H1 (cell line): ENCODE measurements around the gene BABAM2. TPM values are rescaled to one million over a fixed set of nuclear protein-coding genes. Genes with fewer than 3 reads are reported as not detected.

ENCODE experiments used
- CTCF ChIA-PET: fragments of 300-600 bp; sonication (Branson Sonifier 250); formaldehyde crosslinking; loops from one replicate; lab custom pipeline; 2021; ENCODE audit not compliant: partially characterized antibody; lab: Charles Lee
- POLR2A ChIA-PET: fragments of 300-600 bp; sonication (Branson Sonifier 250); formaldehyde crosslinking; loops from one replicate; lab custom pipeline; 2021; ENCODE audit warnings: inconsistent platforms; ENCODE audit not compliant: partially characterized antibody; lab: Charles Lee
- DNase-seq, 2 experiments: peaks; one replicate each; pipeline versions ENCODE4 v3.0.0 to v3.0.0-alpha.2; 2010 to 2022; ENCODE audit warnings: low spot score in 2 of 2, low read depth in 1 of 2, mixed read lengths in 1 of 2
- FAIRE-seq: peaks from 2 replicates; lab custom pipeline; 2011; peaks lifted over from hg19 to GRCh38; lab: Jason Lieb, UNC
- H2AFZ ChIP-seq: 2 replicates; pipeline ENCODE4 v1.8.1; 2012; ENCODE audit warnings: low read length, inconsistent platforms
- H2AK5ac ChIP-seq: 2 replicates; pipeline ENCODE4 v1.6.1; 2013; ENCODE audit warnings: low read depth, low read length
- H2BK120ac ChIP-seq: replicated peaks from 2 replicates; pipeline ENCODE3; 2013; ENCODE audit warnings: low read depth, low read length, inconsistent platforms
- H2BK12ac ChIP-seq: 2 replicates; pipeline ENCODE4 v1.6.1; 2013; ENCODE audit warnings: low read depth, low read length
- H2BK15ac ChIP-seq: 2 replicates; pipeline ENCODE4 v1.6.1; 2013; ENCODE audit warnings: low read length
- H2BK20ac ChIP-seq: 2 replicates; pipeline ENCODE4 v1.6.1; 2013; ENCODE audit warnings: low read length
- H2BK5ac ChIP-seq: 2 replicates; pipeline ENCODE4 v1.6.1; 2013; ENCODE audit warnings: low read depth, low read length
- H3K14ac ChIP-seq: 2 replicates; pipeline ENCODE4 v1.6.1; 2013; ENCODE audit warnings: inconsistent platforms; ENCODE audit not compliant: insufficient read length
- H3K18ac ChIP-seq: 2 replicates; pipeline ENCODE4 v1.6.1; 2013; ENCODE audit warnings: low read length; ENCODE audit errors: extremely low read depth
- H3K23ac ChIP-seq: 2 replicates; pipeline ENCODE4 v1.6.1; 2013; ENCODE audit warnings: inconsistent platforms; ENCODE audit not compliant: insufficient read length
- H3K23me2 ChIP-seq: 2 replicates; pipeline ENCODE4 v1.6.1; 2013; ENCODE audit warnings: low read depth, low read length
- H3K27ac ChIP-seq: 2 replicates; pipeline ENCODE4 v1.6.1; 2011; ENCODE audit warnings: low read depth, low read length, inconsistent platforms
- H3K27me3 ChIP-seq, 4 experiments: replicated peaks in 1 of 4; 1 replicate in 1 of 4; 2 replicates in 3 of 4; pipeline versions ENCODE4 v1.6.1 to v1.8.1; 2011 to 2013; ENCODE audit warnings: low read length in 3 of 4, mild to moderate bottlenecking in 3 of 4, inconsistent platforms in 2 of 4, mixed read lengths in 2 of 4, moderate library complexity in 1 of 4; ENCODE audit not compliant: control insufficient read depth in 3 of 4, insufficient read depth in 3 of 4; ENCODE audit errors: extremely low read depth in 1 of 4
- H3K36me3 ChIP-seq, 4 experiments: 2 replicates each; pipeline versions ENCODE4 v1.6.1 to v1.8.1; 2011 to 2013; ENCODE audit warnings: mild to moderate bottlenecking in 4 of 4, low read length in 3 of 4, moderate library complexity in 2 of 4, control low read depth in 1 of 4, inconsistent platforms in 1 of 4; ENCODE audit not compliant: insufficient read depth in 4 of 4, control insufficient read depth in 2 of 4
- H3K4ac ChIP-seq: replicated peaks from 2 replicates; pipeline ENCODE3; 2013; ENCODE audit warnings: low read length, low read depth, mixed read lengths, inconsistent platforms; ENCODE audit not compliant: insufficient read length
- H3K4me1 ChIP-seq, 4 experiments: replicated peaks in 1 of 4; 1 replicate in 1 of 4; 2 replicates in 3 of 4; pipeline versions ENCODE4 v1.6.1 to v1.8.1; 2011 to 2013; ENCODE audit warnings: low read length in 3 of 4, inconsistent platforms in 2 of 4, mixed read lengths in 1 of 4; ENCODE audit not compliant: insufficient read depth in 4 of 4, control insufficient read depth in 3 of 4
- H3K4me2 ChIP-seq, 2 experiments: 2 replicates each; pipeline versions ENCODE4 v1.6.1 to v1.8.1; 2011 to 2013; ENCODE audit warnings: low read depth in 2 of 2, low read length in 2 of 2, control low read depth in 1 of 2, inconsistent platforms in 1 of 2, mild to moderate bottlenecking in 1 of 2; ENCODE audit not compliant: insufficient read depth in 1 of 2
- H3K4me3 ChIP-seq, 4 experiments: fragments of 200-600, 300-600 bp in 1 of 4; sonication (generic), shearing (Covaris generic), sonication (Bioruptor Twin) in 1 of 4; 2 replicates each; pipeline versions ENCODE4 v1.5.1 to v1.8.1; 2011 to 2016; ENCODE audit warnings: low read length in 4 of 4, low read depth in 3 of 4, control low read depth in 2 of 4, inconsistent platforms in 2 of 4, mild to moderate bottlenecking in 2 of 4, mixed read lengths in 1 of 4, moderate library complexity in 1 of 4; ENCODE audit not compliant: insufficient read depth in 2 of 4; ENCODE audit errors: extremely low read depth in 1 of 4
- H3K56ac ChIP-seq: replicated peaks from 2 replicates; pipeline ENCODE3; 2013; ENCODE audit warnings: low read depth, mild to moderate bottlenecking, mixed read lengths, low read length, inconsistent platforms; ENCODE audit not compliant: insufficient read length
- H3K79me1 ChIP-seq: 2 replicates; pipeline ENCODE4 v1.6.1; 2013; ENCODE audit warnings: low read depth, low read length, control low read depth
- H3K79me2 ChIP-seq, 2 experiments: 2 replicates each; pipeline versions ENCODE4 v1.6.1 to v1.8.1; 2012 to 2013; ENCODE audit warnings: low read length in 2 of 2, mild to moderate bottlenecking in 2 of 2, inconsistent platforms in 1 of 2; ENCODE audit not compliant: insufficient read depth in 2 of 2, control insufficient read depth in 1 of 2
- H3K9ac ChIP-seq, 4 experiments: replicated peaks in 1 of 4; 1 replicate in 1 of 4; 2 replicates in 3 of 4; pipeline versions ENCODE4 v1.6.1 to v1.8.1; 2011 to 2013; ENCODE audit warnings: low read depth in 3 of 4, low read length in 3 of 4, control low read depth in 2 of 4, mild to moderate bottlenecking in 2 of 4, moderate library complexity in 2 of 4, inconsistent platforms in 1 of 4; ENCODE audit errors: extremely low read depth in 1 of 4
- H3K9me3 ChIP-seq, 2 experiments: 2 replicates each; pipeline versions ENCODE4 v1.6.1 to v1.8.1; 2012 to 2013; ENCODE audit warnings: mild to moderate bottlenecking in 2 of 2, moderate library complexity in 2 of 2, control low read depth in 1 of 2, inconsistent platforms in 1 of 2, low read depth in 1 of 2, low read length in 1 of 2, mixed read lengths in 1 of 2; ENCODE audit not compliant: insufficient read depth in 2 of 2
- H4K20me1 ChIP-seq, 2 experiments: replicated peaks in 1 of 2; 2 replicates each; pipeline versions ENCODE3 to v1.8.1; 2011 to 2013; ENCODE audit warnings: inconsistent platforms in 2 of 2, low read length in 2 of 2, mild to moderate bottlenecking in 1 of 2; ENCODE audit not compliant: insufficient read depth in 2 of 2, control insufficient read depth in 1 of 2
- H4K5ac ChIP-seq: 2 replicates; pipeline ENCODE4 v1.6.1; 2013; ENCODE audit warnings: low read length, low read depth, mixed read lengths, inconsistent platforms; ENCODE audit not compliant: insufficient read length
- H4K8ac ChIP-seq: 2 replicates; pipeline ENCODE4 v1.8.0; 2013; ENCODE audit warnings: mild to moderate bottlenecking, moderate library complexity, low read length, inconsistent platforms; ENCODE audit not compliant: insufficient read depth; ENCODE audit errors: extremely low read depth
- H4K91ac ChIP-seq: replicated peaks from 2 replicates; pipeline ENCODE3; 2013; ENCODE audit warnings: low read length, mixed read lengths, inconsistent platforms; ENCODE audit not compliant: insufficient read length
- BCL11A ChIP-seq, 2 experiments: IDR thresholded peaks; one replicate each; pipeline ENCODE4 v1.6.1; 2011; ENCODE audit warnings: low read depth in 2 of 2, low read length in 2 of 2, mild to moderate bottlenecking in 2 of 2
- CHD2 ChIP-seq: IDR thresholded peaks from 2 replicates; pipeline ENCODE4 v1.6.1; 2012; ENCODE audit warnings: low read length, improper control_type of control experiment
- EP300 ChIP-seq, 2 experiments: IDR thresholded peaks; 1 replicate in 1 of 2; 2 replicates in 1 of 2; pipeline ENCODE4 v1.6.1; 2011 to 2012; ENCODE audit warnings: low read depth in 2 of 2, low read length in 2 of 2, mild to moderate bottlenecking in 2 of 2, borderline replicate concordance in 1 of 2, inconsistent platforms in 1 of 2, moderate library complexity in 1 of 2
- GABPA ChIP-seq: IDR thresholded peaks from 2 replicates; pipeline ENCODE4 v1.6.1; 2011; ENCODE audit warnings: mild to moderate bottlenecking, low read length, moderate library complexity, borderline replicate concordance; ENCODE audit not compliant: insufficient read depth
- NANOG ChIP-seq: IDR thresholded peaks from 2 replicates; pipeline ENCODE4 v1.6.1; 2011; ENCODE audit warnings: low read length, low read depth, mild to moderate bottlenecking, inconsistent platforms; ENCODE audit not compliant: insufficient read depth, poor library complexity, severe bottlenecking
- NRF1 ChIP-seq: IDR thresholded peaks from 2 replicates; pipeline ENCODE4 v1.6.1; 2011; ENCODE audit warnings: mild to moderate bottlenecking, low read depth, low read length, improper control_type of control experiment
- POLR2AphosphoS5 ChIP-seq: IDR thresholded peaks from 2 replicates; pipeline ENCODE4 v1.6.1; 2011; ENCODE audit warnings: low read depth, low read length
- WGBS, 2 experiments: shearing (Covaris generic) in 1 of 2; methylation state at CpG; one replicate each; pipeline versions ENCODE4 v1.1.6 to v1.1.7; 2013 to 2015; ENCODE audit warnings: low lambda C conversion rate in 2 of 2, mixed read lengths in 2 of 2, inconsistent platforms in 1 of 2, low coverage in 1 of 2, missing lambda C conversion rate in 1 of 2; ENCODE audit not compliant: insufficient replicate concordance in 2 of 2, insufficient coverage in 1 of 2, insufficient read length in 1 of 2; ENCODE audit errors: extremely low coverage in 1 of 2, missing lambda C conversion rate in 1 of 2; 5-methylcytosine and 5-hydroxymethylcytosine counted together
- polyA plus RNA-seq, 7 experiments: library from polyadenylated mRNA; depleted of rRNA in 3 of 7; stranded (reverse) in 5 of 7; unstranded in 2 of 7; fragments of >200 nt in 5 of 7; fragments of 200-250 nt in 2 of 7; gene quantifications; 1 replicate in 5 of 7; 2 replicates in 1 of 7; 4 replicates in 1 of 7; pipeline versions ENCODE4 v1.2.1 to v1.2.3, GENCODE V29; 2011 to 2013; ENCODE audit warnings: missing spikeins in 2 of 7, mixed read lengths in 2 of 7
- total RNA-seq: library from RNA; stranded (reverse); fragmentation: NEBNext Ultra II Directional; extraction: Animal tissue kit (Norgen Biotek cat#: 25700); gene quantifications from 2 replicates; pipeline ENCODE4 v1.2.1, GENCODE V29; 2021
- TF ChIP-seq, protein P1 (sequence below), 3 experiments: IDR thresholded peaks; 1 replicate in 2 of 3; 2 replicates in 1 of 3; pipeline versions ENCODE4 v1.5.1 to v1.6.1; 2011; ENCODE audit warnings: low read length in 3 of 3, mild to moderate bottlenecking in 3 of 3, inconsistent platforms in 2 of 3, low read depth in 1 of 3, moderate library complexity in 1 of 3; ENCODE audit not compliant: insufficient read depth in 1 of 3; ENCODE audit errors: control extremely low read depth in 1 of 3
- TF ChIP-seq, protein P2 (sequence below): IDR thresholded peaks from 2 replicates; pipeline ENCODE4 v1.6.1; 2012; ENCODE audit warnings: inconsistent platforms

Gene BABAM2
- total and polyA plus RNA-seq, 2 of the 8 experiments (the other 6 are each of a cell fraction or from before 2014, with no cell fraction given) = 15.8 to 20.9 TPM

- peak overlapping the region; percentile 38 for H4K5ac ChIP-seq
- no peaks in the 10 kb centered on the region for H3K79me2 ChIP-seq
- ChIA-PET CTCF (interaction anchor here (1.1 kb wide), 1 partner anchor 72 kb away, joined by 3 read pairs; no protein-coding TSS in a partner anchor), POLR2A (interaction anchor here (1.2 kb wide), 1 partner anchor 69 kb away, joined by 3 read pairs; no protein-coding TSS in a partner anchor)
- H3K56ac ChIP-seq = no peak overlapping the region
- H3K4me2 ChIP-seq = peak overlapping the region in 1 of 2 experiments; percentile 50; a peak in 3 of 4 replicates
- peak overlapping the region; percentile 74; the same call in 1 of the 2 replicates for H3K18ac ChIP-seq
- peak overlapping the region; percentile 60 for H3K27ac ChIP-seq
- H2AFZ ChIP-seq = no peak overlapping the region
- DNase-seq (no peak), FAIRE-seq (no peak)
- no peak overlapping the region; a peak in 1 of 8 replicates for H3K4me3 ChIP-seq
- H4K8ac ChIP-seq = no peak overlapping the region; the same call in 1 of the 2 replicates
- H3K9me3 ChIP-seq = no peaks in the 10 kb centered on the region
- H4K20me1 ChIP-seq = no peaks in the 10 kb centered on the region
- H2BK15ac ChIP-seq = peak overlapping the region; percentile 85; the same call in 1 of the 2 replicates
- no peaks in the 10 kb centered on the region for H3K79me1 ChIP-seq
- H3K4ac ChIP-seq = peak overlapping the region; percentile 8
- WGBS, 2 experiments = 96% methylated on average over 6 of the region's 8 CpGs; no CpG with 5 or more reads in 1 of the 2 experiments
- H2BK120ac ChIP-seq = peak overlapping the region; percentile 49
- H3K23ac ChIP-seq = no peak overlapping the region
- H2AK5ac ChIP-seq = peak overlapping the region; percentile 68; the same call in 1 of the 2 replicates
- H3K14ac ChIP-seq = no peak overlapping the region
- no peak overlapping the region for H2BK20ac ChIP-seq
- H3K9ac ChIP-seq = peak overlapping the region in 1 of 4 experiments; percentile 12; a peak in 1 of 7 replicates
- H4K91ac ChIP-seq = no peak overlapping the region
- H3K4me1 ChIP-seq = peaks cover 14 to 46% (median 29%) of the 10 kb centered on the region in 4 experiments
- no peaks in the 10 kb centered on the region for H3K23me2 ChIP-seq
- no peaks in the 10 kb centered on the region for H3K36me3 ChIP-seq
- H3K27me3 ChIP-seq = no peaks in the 10 kb centered on the region
- H2BK5ac ChIP-seq = peak overlapping the region; percentile 69
- peak overlapping the region; percentile 82 for H2BK12ac ChIP-seq
- TF ChIP-seq GABPA (no peak), BCL11A (IDR thresholded peaks at IDR 0.05; ENCODE audit: low read depth in 2 of 2, low read length in 2 of 2) (no peak), CHD2 (no peak), POLR2AphosphoS5 (no peak), NRF1 (no peak), NANOG (no peak), EP300 (IDR thresholded peaks at IDR 0.05; ENCODE audit: borderline replicate concordance in 1 of 2, low read depth in 2 of 2, low read length in 2 of 2) (no peak)
- TF ChIP-seq, protein P1, sequence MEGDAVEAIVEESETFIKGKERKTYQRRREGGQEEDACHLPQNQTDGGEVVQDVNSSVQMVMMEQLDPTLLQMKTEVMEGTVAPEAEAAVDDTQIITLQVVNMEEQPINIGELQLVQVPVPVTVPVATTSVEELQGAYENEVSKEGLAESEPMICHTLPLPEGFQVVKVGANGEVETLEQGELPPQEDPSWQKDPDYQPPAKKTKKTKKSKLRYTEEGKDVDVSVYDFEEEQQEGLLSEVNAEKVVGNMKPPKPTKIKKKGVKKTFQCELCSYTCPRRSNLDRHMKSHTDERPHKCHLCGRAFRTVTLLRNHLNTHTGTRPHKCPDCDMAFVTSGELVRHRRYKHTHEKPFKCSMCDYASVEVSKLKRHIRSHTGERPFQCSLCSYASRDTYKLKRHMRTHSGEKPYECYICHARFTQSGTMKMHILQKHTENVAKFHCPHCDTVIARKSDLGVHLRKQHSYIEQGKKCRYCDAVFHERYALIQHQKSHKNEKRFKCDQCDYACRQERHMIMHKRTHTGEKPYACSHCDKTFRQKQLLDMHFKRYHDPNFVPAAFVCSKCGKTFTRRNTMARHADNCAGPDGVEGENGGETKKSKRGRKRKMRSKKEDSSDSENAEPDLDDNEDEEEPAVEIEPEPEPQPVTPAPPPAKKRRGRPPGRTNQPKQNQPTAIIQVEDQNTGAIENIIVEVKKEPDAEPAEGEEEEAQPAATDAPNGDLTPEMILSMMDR (IDR thresholded peaks at IDR 0.05; ENCODE audit: control extremely low read depth in 1 of 3, insufficient read depth in 1 of 3, low read depth in 1 of 3, low read length in 3 of 3) = no peak
- TF ChIP-seq, protein P2, sequence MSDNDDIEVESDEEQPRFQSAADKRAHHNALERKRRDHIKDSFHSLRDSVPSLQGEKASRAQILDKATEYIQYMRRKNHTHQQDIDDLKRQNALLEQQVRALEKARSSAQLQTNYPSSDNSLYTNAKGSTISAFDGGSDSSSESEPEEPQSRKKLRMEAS = no peak
Observed at GRCh38 chr2:28322456-28322855, 431.9 kb downstream of the BABAM2 start.
